ENCODE results near the gene NOX4.
"Not testable (repeated sequence)": the region's sequence is repeated elsewhere in the genome, so short reads cannot be mapped to it uniquely, and the experiment has no call there.

The NOX4 gene

GRCh38 chr11:89379976-89380771 lies 111.0 kb downstream of the NOX4 start:
- DNase-seq (ENCODE audit: low read depth): not testable (repeated sequence)

- DNase-seq (ENCODE audit: low read depth): not testable (repeated sequence)
Observed at GRCh38 chr11:89378986-89379385, 112.2 kb downstream of the NOX4 start.

GRCh38 chr11:89369356-89369755 lies 121.8 kb downstream of the NOX4 start:
- DNase-seq (ENCODE audit: low read depth): not testable (repeated sequence)

- not testable (repeated sequence) for DNase-seq (ENCODE audit: low read depth)
Observed at GRCh38 chr11:89364856-89365255, 126.3 kb downstream of the NOX4 start.

- no peak for DNase-seq (ENCODE audit: low read depth)
Observed at GRCh38 chr11:89361734-89362133, 129.4 kb downstream of the NOX4 start.

- DNase-seq (ENCODE audit: low read depth): not testable (repeated sequence)
Observed at GRCh38 chr11:89359208-89359607, 132.0 kb downstream of the NOX4 start.

GRCh38 chr11:89358761-89359160 lies 132.4 kb downstream of the NOX4 start:
- no peak for DNase-seq (ENCODE audit: low read depth)

- DNase-seq (ENCODE audit: low read depth): no peak
Observed at GRCh38 chr11:89355646-89356045, 135.5 kb downstream of the NOX4 start.

- not testable (repeated sequence) for DNase-seq (ENCODE audit: low read depth)
Observed at GRCh38 chr11:89354513-89354912, 136.7 kb downstream of the NOX4 start.

GRCh38 chr11:89347071-89347470 lies 144.1 kb downstream of the NOX4 start:
- no peak for DNase-seq (ENCODE audit: low read depth)

- DNase-seq (ENCODE audit: low read depth): no peak
Observed at GRCh38 chr11:89346601-89347000, 144.6 kb downstream of the NOX4 start.

GRCh38 chr11:89342880-89343572 lies 148.1 kb downstream of the NOX4 start:
- not testable (repeated sequence) for DNase-seq (ENCODE audit: low read depth)

- DNase-seq (ENCODE audit: low read depth): not testable (repeated sequence)
Observed at GRCh38 chr11:89340450-89340849, 150.7 kb downstream of the NOX4 start.

GRCh38 chr11:89338073-89338472 lies 153.1 kb downstream of the NOX4 start:
- not testable (repeated sequence) for DNase-seq (ENCODE audit: low read depth)

GRCh38 chr11:89337100-89337650 lies 154.0 kb downstream of the NOX4 start:
- DNase-seq (ENCODE audit: low read depth): not testable (repeated sequence)

GRCh38 chr11:89333704-89334103 lies 157.5 kb downstream of the NOX4 start:
- not testable (repeated sequence) for DNase-seq (ENCODE audit: low read depth)

GRCh38 chr11:89331940-89332339 lies 159.2 kb downstream of the NOX4 start:
- DNase-seq (ENCODE audit: low read depth): not testable (repeated sequence)

GRCh38 chr11:89327885-89328284 lies 163.3 kb downstream of the NOX4 start:
- no peak for DNase-seq (ENCODE audit: low read depth)

- no peak for DNase-seq (ENCODE audit: low read depth)
Observed at GRCh38 chr11:89321401-89321800, 169.8 kb downstream of the NOX4 start.

GRCh38 chr11:89310607-89311006 lies 180.6 kb downstream of the NOX4 start:
- DNase-seq (ENCODE audit: low read depth): not testable (repeated sequence)

GRCh38 chr11:89309321-89309985 lies 181.7 kb downstream of the NOX4 start:
- DNase-seq (ENCODE audit: low read depth): not testable (repeated sequence)

GRCh38 chr11:89308272-89308671 lies 182.9 kb downstream of the NOX4 start:
- not testable (repeated sequence) for DNase-seq (ENCODE audit: low read depth)
